Fibroblast of mammary gland (primary cell): Measurements from ENCODE around the gene PISD.

Experiments
- DNase-seq: peaks from one replicate; pipeline ENCODE4 v3.0.0-alpha.2; 2010; ENCODE audit warnings: low read depth
- H3K4me3 ChIP-seq: 2 replicates; pipeline ENCODE4 v1.5.1; 2011; ENCODE audit warnings: low read depth, mild to moderate bottlenecking, low read length, moderate library complexity; ENCODE audit not compliant: control insufficient read depth
- TF ChIP-seq, protein P1 (sequence below): conservative IDR thresholded peaks from 2 replicates; pipeline ENCODE4 v1.5.1; 2011; ENCODE audit warnings: low read depth, low read length, inconsistent platforms; ENCODE audit not compliant: control insufficient read depth, insufficient read depth

Gene PISD

DNA sequence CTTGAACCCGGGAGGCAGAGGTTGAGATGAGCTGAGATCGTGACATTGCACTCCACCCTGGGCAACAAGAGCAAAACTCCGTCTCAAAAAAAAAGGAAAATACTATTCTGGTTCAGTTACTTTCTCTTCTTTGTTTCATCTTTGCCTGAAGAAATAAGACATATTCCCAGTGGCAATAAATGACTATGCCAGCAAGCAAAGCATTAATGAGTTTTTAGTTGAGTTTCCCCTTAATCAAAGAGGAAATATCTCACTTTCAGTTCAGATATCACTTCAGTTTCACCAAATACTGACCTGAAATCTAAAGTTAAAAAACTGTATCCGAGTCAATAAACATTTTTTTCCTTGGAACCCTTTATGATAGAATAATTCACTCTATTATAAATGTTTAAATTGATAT is 10.4 kb downstream of the PISD start:
- H3K4me3 ChIP-seq, result no peak overlapping the region
- TF ChIP-seq, protein P1, sequence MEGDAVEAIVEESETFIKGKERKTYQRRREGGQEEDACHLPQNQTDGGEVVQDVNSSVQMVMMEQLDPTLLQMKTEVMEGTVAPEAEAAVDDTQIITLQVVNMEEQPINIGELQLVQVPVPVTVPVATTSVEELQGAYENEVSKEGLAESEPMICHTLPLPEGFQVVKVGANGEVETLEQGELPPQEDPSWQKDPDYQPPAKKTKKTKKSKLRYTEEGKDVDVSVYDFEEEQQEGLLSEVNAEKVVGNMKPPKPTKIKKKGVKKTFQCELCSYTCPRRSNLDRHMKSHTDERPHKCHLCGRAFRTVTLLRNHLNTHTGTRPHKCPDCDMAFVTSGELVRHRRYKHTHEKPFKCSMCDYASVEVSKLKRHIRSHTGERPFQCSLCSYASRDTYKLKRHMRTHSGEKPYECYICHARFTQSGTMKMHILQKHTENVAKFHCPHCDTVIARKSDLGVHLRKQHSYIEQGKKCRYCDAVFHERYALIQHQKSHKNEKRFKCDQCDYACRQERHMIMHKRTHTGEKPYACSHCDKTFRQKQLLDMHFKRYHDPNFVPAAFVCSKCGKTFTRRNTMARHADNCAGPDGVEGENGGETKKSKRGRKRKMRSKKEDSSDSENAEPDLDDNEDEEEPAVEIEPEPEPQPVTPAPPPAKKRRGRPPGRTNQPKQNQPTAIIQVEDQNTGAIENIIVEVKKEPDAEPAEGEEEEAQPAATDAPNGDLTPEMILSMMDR, result no peak
- no peak for DNase-seq

DNA sequence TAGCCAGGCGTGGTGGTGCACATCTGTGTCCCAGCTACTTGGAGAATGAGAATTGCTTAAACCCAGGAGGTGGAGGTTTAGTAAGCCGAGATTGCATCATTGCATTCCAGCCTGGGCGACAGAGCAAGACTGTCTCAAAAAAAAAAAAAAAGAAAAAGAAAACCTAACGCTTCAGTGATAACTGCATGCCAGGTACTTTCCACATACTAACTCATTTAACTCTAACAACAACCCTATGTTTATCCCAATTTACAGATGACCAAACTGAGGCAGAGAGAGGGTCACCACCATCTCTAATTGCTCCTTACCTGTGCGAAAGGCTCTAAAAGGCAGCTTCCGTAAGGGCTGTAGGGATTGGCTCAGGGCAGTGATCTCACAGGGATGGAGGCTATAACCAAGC is 11.6 kb downstream of the PISD start:
- TF ChIP-seq, protein P1, result no peak
- H3K4me3 ChIP-seq, result no peak overlapping the region
- DNase-seq, result peak; percentile 85

DNA sequence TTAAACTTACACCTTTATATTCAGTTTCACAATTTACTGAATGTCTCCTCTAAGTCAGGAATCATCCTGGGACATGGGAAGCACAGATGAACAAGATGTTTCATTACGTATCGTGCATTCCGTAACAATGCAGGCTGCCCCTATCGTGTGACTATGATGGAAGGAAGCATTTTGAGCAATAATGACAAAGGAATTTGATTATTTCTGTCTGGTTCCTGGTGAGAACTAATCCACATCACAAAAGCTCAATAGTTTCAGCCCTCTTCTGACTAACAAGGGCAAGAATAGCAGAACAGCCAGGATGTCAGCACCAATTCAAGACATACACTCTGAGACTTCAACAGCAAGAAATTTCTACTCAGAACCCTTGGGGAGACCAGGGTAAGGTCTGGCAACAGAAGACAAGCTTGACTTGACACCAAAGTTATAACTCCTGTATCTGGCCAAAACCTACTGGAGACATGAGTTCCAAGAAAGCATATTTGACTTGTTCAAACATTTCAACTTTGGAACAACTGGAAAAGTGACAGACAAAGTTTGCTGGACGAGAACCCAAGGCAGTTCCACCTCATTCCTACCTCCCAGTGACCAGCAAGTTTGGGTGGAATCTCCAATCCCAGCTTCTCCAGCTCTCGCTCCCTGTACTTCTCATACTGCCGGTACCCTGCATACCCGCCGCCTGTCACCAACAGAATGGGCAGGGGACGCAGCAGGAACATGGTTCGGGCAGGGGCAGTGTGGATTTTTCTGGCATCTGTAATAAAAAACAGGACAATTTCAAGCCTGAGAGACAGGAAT is 14.3 kb downstream of the PISD start:
- DNase-seq, result peak; percentile 90
- H3K4me3 ChIP-seq, result no peak overlapping the region
- TF ChIP-seq, protein P1, result no peak

DNA sequence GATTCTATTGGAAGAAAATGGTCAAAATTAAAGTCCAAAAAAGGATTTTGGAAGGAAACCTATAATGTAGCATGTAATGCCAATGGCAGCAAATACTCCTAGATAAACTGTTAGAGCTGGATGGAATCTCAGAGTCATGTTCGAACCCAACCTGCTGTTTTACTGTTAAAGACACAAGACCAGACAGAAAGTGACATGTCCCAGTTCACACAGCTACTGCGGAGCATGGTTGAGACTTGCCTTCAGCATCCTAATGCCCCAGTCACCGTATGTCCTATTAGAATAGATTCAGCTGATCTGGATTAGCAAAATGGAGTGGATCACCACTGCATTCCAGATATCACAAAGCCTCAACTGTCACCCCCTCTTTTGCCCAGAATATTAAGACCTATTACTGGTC is 14.9 kb downstream of the PISD start:
- DNase-seq, result no peak
- H3K4me3 ChIP-seq, result no peak overlapping the region
- TF ChIP-seq, protein P1, result no peak

DNA sequence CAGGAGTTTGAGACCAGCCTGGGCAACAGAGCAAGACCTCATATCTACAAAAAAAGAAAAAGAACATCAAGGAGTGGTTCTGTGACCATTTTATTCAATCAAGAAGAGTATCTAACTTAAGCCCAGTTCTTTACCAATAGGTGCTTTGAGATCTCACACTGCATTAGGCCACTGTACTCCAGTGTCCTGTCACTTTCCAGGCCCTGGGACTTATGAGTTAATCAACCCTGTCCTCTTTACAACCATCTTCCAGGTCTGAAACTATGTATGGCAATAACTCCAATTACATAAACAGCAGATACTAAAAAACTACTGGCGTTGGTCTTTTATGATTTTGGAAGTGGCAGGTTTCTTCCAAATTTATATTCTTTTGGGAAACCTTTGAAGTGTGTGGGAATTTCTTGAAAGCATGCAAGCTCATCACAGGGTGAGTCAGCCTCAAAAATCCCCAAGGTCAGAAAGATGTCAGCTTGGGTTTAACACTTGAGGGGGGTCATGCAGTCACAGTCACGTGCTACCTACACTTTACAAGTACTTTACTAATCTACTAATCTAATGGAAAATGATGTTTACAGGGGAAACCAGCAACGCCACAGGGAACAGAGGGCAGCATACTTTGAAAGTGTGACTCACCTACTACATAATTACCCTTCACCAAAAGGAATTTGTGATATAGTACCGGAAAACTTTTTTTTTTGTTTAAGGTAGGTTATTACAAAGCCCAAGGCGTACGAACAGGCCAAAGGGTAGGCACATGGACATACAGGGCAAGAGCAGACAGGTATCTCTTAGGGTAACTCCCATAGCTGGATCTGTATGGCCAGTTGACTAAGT is 15.6 kb downstream of the PISD start:
- no peak overlapping the region for H3K4me3 ChIP-seq
- TF ChIP-seq, protein P1, result no peak
- peak; percentile 97 for DNase-seq

DNA sequence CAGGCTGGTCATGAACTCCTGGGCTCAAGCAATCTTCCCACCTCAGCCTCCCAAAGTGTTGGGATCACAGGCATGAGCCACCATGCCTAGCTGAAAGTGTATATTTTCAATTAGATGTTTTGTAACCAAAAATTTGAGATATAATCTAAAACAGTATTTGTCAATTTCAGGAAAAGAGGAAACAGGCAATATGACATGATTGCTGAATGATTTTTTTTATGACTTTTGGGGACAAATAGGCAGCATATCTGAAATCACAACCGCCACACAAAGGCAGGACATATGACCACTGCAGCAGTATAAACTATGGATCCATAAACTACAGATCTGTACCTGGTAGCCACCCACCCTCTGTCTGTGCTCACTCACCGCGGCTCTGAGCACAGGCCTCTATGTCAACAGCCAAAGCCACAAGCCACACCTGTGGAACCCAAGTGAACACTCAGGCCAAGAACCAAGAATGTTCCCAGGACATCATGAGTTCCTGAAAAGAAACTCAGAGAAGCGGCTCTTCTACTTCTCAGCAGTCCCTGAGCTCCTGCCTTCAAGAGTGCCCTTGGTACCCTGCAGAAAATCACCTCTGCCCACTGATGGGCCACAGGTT is 22.5 kb downstream of the PISD start:
- TF ChIP-seq, protein P1, result no peak
- no peak overlapping the region for H3K4me3 ChIP-seq

More for the DNA sequence above, 22.5 kb downstream of the PISD start:
- DNase-seq, result no peak
